ENCODE data around the gene TMEM123.

DNA sequence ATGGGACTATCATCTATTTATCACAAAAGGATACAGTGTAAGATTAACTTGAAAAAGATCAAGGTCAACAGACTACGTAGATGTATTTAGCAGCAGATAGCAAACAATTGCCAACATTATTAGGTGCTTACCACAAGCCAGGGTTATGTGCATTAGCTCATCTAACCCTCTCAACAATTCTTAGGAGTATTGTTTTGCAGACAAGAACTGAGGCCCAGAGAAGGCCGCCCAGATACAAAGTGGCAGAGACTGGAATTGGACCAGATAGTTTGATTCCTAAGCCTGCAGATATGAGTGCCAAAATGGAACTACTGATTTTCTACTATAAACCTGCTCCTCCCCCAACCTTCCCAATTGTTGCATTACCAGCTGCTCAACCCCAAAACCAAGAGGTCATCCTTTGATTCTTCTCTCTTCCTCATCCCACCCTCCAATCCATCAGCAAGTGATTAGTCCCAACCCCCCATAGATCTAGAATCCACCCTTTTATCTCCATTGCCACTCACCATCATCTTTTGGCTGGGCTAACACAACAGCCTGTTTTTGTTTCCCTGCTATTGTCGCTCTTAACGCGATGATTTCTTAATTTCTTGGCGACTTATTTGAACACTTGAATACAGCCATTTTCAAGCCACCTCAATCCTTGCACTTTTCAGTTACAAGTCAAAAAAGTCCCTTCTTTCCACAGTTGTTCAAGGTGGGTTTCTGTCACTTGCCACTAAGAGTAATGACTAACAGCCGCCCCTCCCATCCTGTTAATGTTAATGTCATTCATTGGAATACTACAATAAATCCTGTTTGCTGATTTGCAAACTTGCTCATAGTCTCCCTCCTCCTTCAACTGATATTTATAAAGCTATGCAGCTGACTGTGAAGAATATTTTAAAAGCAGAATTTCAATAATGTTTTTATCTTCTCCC is 2.7 kb downstream of the TMEM123 start:
- no peak for TF ChIP-seq ZFP30 (CRISPR knock-in tag; IDR thresholded peaks at IDR 0.05)
- TF ChIP-seq, protein P1, sequence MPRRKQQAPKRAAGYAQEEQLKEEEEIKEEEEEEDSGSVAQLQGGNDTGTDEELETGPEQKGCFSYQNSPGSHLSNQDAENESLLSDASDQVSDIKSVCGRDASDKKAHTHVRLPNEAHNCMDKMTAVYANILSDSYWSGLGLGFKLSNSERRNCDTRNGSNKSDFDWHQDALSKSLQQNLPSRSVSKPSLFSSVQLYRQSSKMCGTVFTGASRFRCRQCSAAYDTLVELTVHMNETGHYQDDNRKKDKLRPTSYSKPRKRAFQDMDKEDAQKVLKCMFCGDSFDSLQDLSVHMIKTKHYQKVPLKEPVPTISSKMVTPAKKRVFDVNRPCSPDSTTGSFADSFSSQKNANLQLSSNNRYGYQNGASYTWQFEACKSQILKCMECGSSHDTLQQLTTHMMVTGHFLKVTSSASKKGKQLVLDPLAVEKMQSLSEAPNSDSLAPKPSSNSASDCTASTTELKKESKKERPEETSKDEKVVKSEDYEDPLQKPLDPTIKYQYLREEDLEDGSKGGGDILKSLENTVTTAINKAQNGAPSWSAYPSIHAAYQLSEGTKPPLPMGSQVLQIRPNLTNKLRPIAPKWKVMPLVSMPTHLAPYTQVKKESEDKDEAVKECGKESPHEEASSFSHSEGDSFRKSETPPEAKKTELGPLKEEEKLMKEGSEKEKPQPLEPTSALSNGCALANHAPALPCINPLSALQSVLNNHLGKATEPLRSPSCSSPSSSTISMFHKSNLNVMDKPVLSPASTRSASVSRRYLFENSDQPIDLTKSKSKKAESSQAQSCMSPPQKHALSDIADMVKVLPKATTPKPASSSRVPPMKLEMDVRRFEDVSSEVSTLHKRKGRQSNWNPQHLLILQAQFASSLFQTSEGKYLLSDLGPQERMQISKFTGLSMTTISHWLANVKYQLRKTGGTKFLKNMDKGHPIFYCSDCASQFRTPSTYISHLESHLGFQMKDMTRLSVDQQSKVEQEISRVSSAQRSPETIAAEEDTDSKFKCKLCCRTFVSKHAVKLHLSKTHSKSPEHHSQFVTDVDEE (CRISPR knock-in tag; IDR thresholded peaks at IDR 0.05), result no peak
- TF ChIP-seq TOX (CRISPR knock-in tag; IDR thresholded peaks at IDR 0.05; ENCODE audit: borderline replicate concordance), result no peak
- no peak for TF ChIP-seq ARNTL (CRISPR knock-in tag; IDR thresholded peaks at IDR 0.05; ENCODE audit: borderline replicate concordance, low read depth)
- TF ChIP-seq, protein P2, sequence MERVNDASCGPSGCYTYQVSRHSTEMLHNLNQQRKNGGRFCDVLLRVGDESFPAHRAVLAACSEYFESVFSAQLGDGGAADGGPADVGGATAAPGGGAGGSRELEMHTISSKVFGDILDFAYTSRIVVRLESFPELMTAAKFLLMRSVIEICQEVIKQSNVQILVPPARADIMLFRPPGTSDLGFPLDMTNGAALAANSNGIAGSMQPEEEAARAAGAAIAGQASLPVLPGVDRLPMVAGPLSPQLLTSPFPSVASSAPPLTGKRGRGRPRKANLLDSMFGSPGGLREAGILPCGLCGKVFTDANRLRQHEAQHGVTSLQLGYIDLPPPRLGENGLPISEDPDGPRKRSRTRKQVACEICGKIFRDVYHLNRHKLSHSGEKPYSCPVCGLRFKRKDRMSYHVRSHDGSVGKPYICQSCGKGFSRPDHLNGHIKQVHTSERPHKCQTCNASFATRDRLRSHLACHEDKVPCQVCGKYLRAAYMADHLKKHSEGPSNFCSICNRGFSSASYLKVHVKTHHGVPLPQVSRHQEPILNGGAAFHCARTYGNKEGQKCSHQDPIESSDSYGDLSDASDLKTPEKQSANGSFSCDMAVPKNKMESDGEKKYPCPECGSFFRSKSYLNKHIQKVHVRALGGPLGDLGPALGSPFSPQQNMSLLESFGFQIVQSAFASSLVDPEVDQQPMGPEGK (CRISPR knock-in tag; IDR thresholded peaks at IDR 0.05; ENCODE audit: borderline replicate concordance), result no peak
- TF ChIP-seq TCF4 (CRISPR knock-in tag; IDR thresholded peaks at IDR 0.05; ENCODE audit: borderline replicate concordance), result no peak
- TF ChIP-seq PPARA (CRISPR knock-in tag; IDR thresholded peaks at IDR 0.05; ENCODE audit: borderline replicate concordance), result no peak
- no peak for TF ChIP-seq RARB (CRISPR knock-in tag; IDR thresholded peaks at IDR 0.05)
